Head of caudate nucleus (tissue), 42 donors: ENCODE data around the gene PIGO.

Experiments
- DNase-seq, 42 donors: peaks; one replicate each; pipeline versions ENCODE4 v3.0.0 to v3.0.0-alpha.2; 2020 to 2021; ENCODE audit warnings: mixed read lengths in 7 of 42
- intact Hi-C: fragments of 100-400 bp; cut with DNase I; formaldehyde crosslinking; loops from one replicate; pipeline ENCODE4 v1.15.0; 2022

The PIGO gene

GRCh38 chr9:35048511-35048910 lies 47.9 kb downstream of the PIGO start:
- no peak for DNase-seq
- intact Hi-C loops, result no loop called here

- no peak for DNase-seq
- intact Hi-C loops, result no loop called here
These were observed 52.3 kb downstream of the PIGO start for GRCh38 chr9:35044071-35044470.

GRCh38 chr9:35042891-35043545 lies 53.4 kb downstream of the PIGO start:
- DNase-seq, result no peak
- intact Hi-C loops, result no loop called here

- intact Hi-C loops, result no loop called here
- DNase-seq, result no peak
These were observed 54.2 kb downstream of the PIGO start for GRCh38 chr9:35042081-35042604.
